Measurements from ENCODE around the gene CD34. TPM values are rescaled to one million over a fixed set of nuclear protein-coding genes. Genes with fewer than 3 reads are reported as not detected.
"Not testable (repeated sequence)": the region's sequence is repeated elsewhere in the genome, so short reads cannot be mapped to it uniquely, and the experiment has no call there.

The CD34 gene
- total RNA-seq, 1 experiment from 2014 or later = not detected

DNA sequence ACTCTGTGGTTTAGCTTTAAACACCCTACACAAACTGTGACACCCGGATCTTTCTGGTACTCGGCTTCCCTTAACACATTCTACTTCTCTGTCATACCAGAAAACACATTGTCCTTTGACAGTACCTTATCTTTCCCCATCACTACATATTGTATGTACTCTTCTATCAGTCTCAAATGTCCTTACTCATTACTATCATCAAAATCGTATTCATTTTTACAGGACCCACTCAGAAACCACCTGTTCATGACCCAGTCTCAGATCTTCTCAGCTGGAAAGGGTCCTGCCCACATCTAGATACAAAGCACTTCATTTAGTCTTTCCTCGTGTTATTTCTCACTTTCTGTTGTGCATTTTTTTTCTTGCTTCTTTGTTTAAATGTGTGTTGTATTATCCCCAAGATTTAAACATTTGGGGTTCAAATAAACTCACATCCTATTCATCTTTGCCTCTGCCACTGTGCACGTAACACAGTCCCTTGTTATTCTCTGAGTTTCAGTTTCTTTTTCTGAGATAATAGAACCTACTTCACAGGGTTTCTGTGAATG, 27.7 kb downstream of the CD34 start:
- Histone ChIP-seq H3K4me3 (ENCODE audit: low read depth, low read length, poor library complexity, severe bottlenecking) (no peak overlapping the region), H3K27ac (ENCODE audit: low read depth, low read length, poor library complexity, severe bottlenecking) (no peak overlapping the region), H3K36me3 (ENCODE audit: insufficient read depth, low read length, poor library complexity, severe bottlenecking) (no peaks in the 10 kb centered on the region), H3K9me3 (ENCODE audit: low read depth, low read length, poor library complexity, severe bottlenecking) (no peaks in the 10 kb centered on the region), H3K4me1 (ENCODE audit: insufficient read depth, low read length, poor library complexity, severe bottlenecking) (no peaks in the 10 kb centered on the region), H3K27me3 (replicated peaks; ENCODE audit: insufficient read depth, low read depth, low read length, poor library complexity) (peaks cover 11% of the 10 kb centered on the region)
- no TSS peak for BruUV-seq (replicated peaks)
- ChIA-PET POLR2A (ENCODE audit: low non-redundant PET) (no interaction called here), CTCF (no interaction called here)
- TF ChIP-seq EZH2 (IDR thresholded peaks at IDR 0.05; ENCODE audit: borderline replicate concordance, low read depth, low read length, poor library complexity, severe bottlenecking) = no peak
- TF ChIP-seq CTCF (conservative IDR thresholded peaks at IDR 0.05; ENCODE audit: low read depth, low read length) = no peak
- DNase-seq (ENCODE audit: low spot score) = no peak
- intact Hi-C loops (cut with micrococcal nuclease; ENCODE audit: unreplicated experiment) = no loop called here

GRCh38 chr1:207882692-207883091, 28.2 kb downstream of the CD34 start:
- Histone ChIP-seq H3K27ac (ENCODE audit: low read depth, low read length, poor library complexity, severe bottlenecking) (no peak overlapping the region), H3K27me3 (replicated peaks; ENCODE audit: insufficient read depth, low read depth, low read length, poor library complexity) (peaks cover 11% of the 10 kb centered on the region), H3K36me3 (ENCODE audit: insufficient read depth, low read length, poor library complexity, severe bottlenecking) (no peaks in the 10 kb centered on the region), H3K4me3 (ENCODE audit: low read depth, low read length, poor library complexity, severe bottlenecking) (no peak overlapping the region), H3K9me3 (ENCODE audit: low read depth, low read length, poor library complexity, severe bottlenecking) (no peaks in the 10 kb centered on the region), H3K4me1 (ENCODE audit: insufficient read depth, low read length, poor library complexity, severe bottlenecking) (no peaks in the 10 kb centered on the region)
- intact Hi-C loops (cut with micrococcal nuclease; ENCODE audit: unreplicated experiment) = no loop called here
- no TSS peak for BruUV-seq (replicated peaks)
- TF ChIP-seq CTCF (conservative IDR thresholded peaks at IDR 0.05; ENCODE audit: low read depth, low read length) = no peak
- no peak for TF ChIP-seq EZH2 (IDR thresholded peaks at IDR 0.05; ENCODE audit: borderline replicate concordance, low read depth, low read length, poor library complexity, severe bottlenecking)
- ChIA-PET POLR2A (ENCODE audit: low non-redundant PET) (no interaction called here), CTCF (no interaction called here)
- no peak for DNase-seq (ENCODE audit: low spot score)

- intact Hi-C loops (cut with micrococcal nuclease; ENCODE audit: unreplicated experiment) = no loop called here
- ChIA-PET POLR2A (ENCODE audit: low non-redundant PET) (no interaction called here), CTCF (no interaction called here)
- no peak for TF ChIP-seq CTCF (conservative IDR thresholded peaks at IDR 0.05; ENCODE audit: low read depth, low read length)
- no peak for TF ChIP-seq EZH2 (IDR thresholded peaks at IDR 0.05; ENCODE audit: borderline replicate concordance, low read depth, low read length, poor library complexity, severe bottlenecking)
- H3K4me3 ChIP-seq (ENCODE audit: low read depth, low read length, poor library complexity, severe bottlenecking) = no peak overlapping the region
- H3K36me3 ChIP-seq (ENCODE audit: insufficient read depth, low read length, poor library complexity, severe bottlenecking) = no peaks in the 10 kb centered on the region
- H3K9me3 ChIP-seq (ENCODE audit: low read depth, low read length, poor library complexity, severe bottlenecking) = no peaks in the 10 kb centered on the region
- H3K4me1 ChIP-seq (ENCODE audit: insufficient read depth, low read length, poor library complexity, severe bottlenecking) = no peaks in the 10 kb centered on the region
- no peak for DNase-seq (ENCODE audit: low spot score)
- H3K27ac ChIP-seq (ENCODE audit: low read depth, low read length, poor library complexity, severe bottlenecking) = no peak overlapping the region
- no TSS peak for BruUV-seq (replicated peaks)
- H3K27me3 ChIP-seq (replicated peaks; ENCODE audit: insufficient read depth, low read depth, low read length, poor library complexity) = peaks cover 11% of the 10 kb centered on the region
Measured at GRCh38 chr1:207878939-207879338, 32.0 kb downstream of the CD34 start.

- H3K27ac ChIP-seq (ENCODE audit: low read depth, low read length, poor library complexity, severe bottlenecking); POLR2A ChIA-PET (ENCODE audit: low non-redundant PET); H3K36me3 ChIP-seq (ENCODE audit: insufficient read depth, low read length, poor library complexity, severe bottlenecking); H3K4me3 ChIP-seq (ENCODE audit: low read depth, low read length, poor library complexity, severe bottlenecking); H3K9me3 ChIP-seq (ENCODE audit: low read depth, low read length, poor library complexity, severe bottlenecking); CTCF ChIA-PET; DNase-seq (ENCODE audit: low spot score); BruUV-seq (replicated peaks); intact Hi-C loops (cut with micrococcal nuclease; ENCODE audit: unreplicated experiment); H3K4me1 ChIP-seq (ENCODE audit: insufficient read depth, low read length, poor library complexity, severe bottlenecking): not testable (repeated sequence)
- H3K27me3 ChIP-seq (replicated peaks; ENCODE audit: insufficient read depth, low read depth, low read length, poor library complexity) = peaks cover 11% of the 10 kb centered on the region
Measured at GRCh38 chr1:207877914-207878313, 33.0 kb downstream of the CD34 start.

Measured in A673 (cell line).